Liver (tissue), 9 donors: ENCODE measurements around the gene STAMBPL1. TPM values are rescaled to one million over a fixed set of nuclear protein-coding genes. Genes with fewer than 3 reads are reported as not detected.
"Not testable (repeated sequence)": the region's sequence is repeated elsewhere in the genome, so short reads cannot be mapped to it uniquely, and the experiment has no call there.

Experiments used
- DNase-seq: peaks from one replicate; pipeline ENCODE4 v3.0.0-alpha.2; 2017; ENCODE audit warnings: low spot score
- H3K27ac ChIP-seq, 2 donors: one replicate each; pipeline ENCODE4 v1.7.0; 2013; ENCODE audit warnings: inconsistent platforms in 2 of 2, low read length in 2 of 2, control low read depth in 1 of 2, low read depth in 1 of 2, mild to moderate bottlenecking in 1 of 2
- H3K27me3 ChIP-seq, 4 donors: one replicate each; pipeline versions ENCODE4 v1.6.1 to v1.7.0; 2013; ENCODE audit warnings: low read length in 3 of 4, inconsistent platforms in 1 of 4, mild to moderate bottlenecking in 1 of 4, moderate library complexity in 1 of 4; ENCODE audit not compliant: control insufficient read depth in 4 of 4, insufficient read depth in 4 of 4
- H3K36me3 ChIP-seq, 4 donors: one replicate each; pipeline versions ENCODE4 v1.6.1 to v1.7.0; 2013; ENCODE audit warnings: low read length in 3 of 4, mild to moderate bottlenecking in 3 of 4, low read depth in 1 of 4, moderate library complexity in 1 of 4; ENCODE audit not compliant: control insufficient read depth in 4 of 4, insufficient read depth in 3 of 4
- H3K4me1 ChIP-seq, 4 donors: one replicate each; pipeline versions ENCODE4 v1.6.1 to v1.7.0; 2013; ENCODE audit warnings: low read length in 3 of 4, mild to moderate bottlenecking in 3 of 4, moderate library complexity in 1 of 4; ENCODE audit not compliant: control insufficient read depth in 4 of 4, insufficient read depth in 4 of 4
- H3K4me3 ChIP-seq, 3 donors: one replicate each; pipeline versions ENCODE4 v1.6.1 to v1.7.0; 2013; ENCODE audit warnings: low read length in 3 of 3, control low read depth in 1 of 3, low read depth in 1 of 3, mild to moderate bottlenecking in 1 of 3
- H3K9ac ChIP-seq, 2 donors: one replicate each; pipeline ENCODE4 v1.7.0; 2013; ENCODE audit warnings: low read length in 2 of 2, mild to moderate bottlenecking in 2 of 2, moderate library complexity in 2 of 2, control low read depth in 1 of 2, low read depth in 1 of 2
- H3K9me3 ChIP-seq, 4 donors: one replicate each; pipeline versions ENCODE4 v1.6.1 to v1.7.0; 2013; ENCODE audit warnings: low read length in 3 of 4; ENCODE audit not compliant: control insufficient read depth in 4 of 4
- ATF3 ChIP-seq: IDR thresholded peaks from 2 replicates; pipeline ENCODE4 v1.6.1; 2016; ENCODE audit warnings: antibody characterized with exemption
- EGR1 ChIP-seq, 2 donors: IDR thresholded peaks; 2 replicates each; pipeline ENCODE4 v1.6.1; 2016 to 2018; ENCODE audit warnings: antibody characterized with exemption in 2 of 2, low read depth in 2 of 2
- FOXA1 ChIP-seq: IDR thresholded peaks from 2 replicates; pipeline ENCODE4 v1.6.1; 2016; ENCODE audit warnings: antibody characterized with exemption
- FOXA2 ChIP-seq: IDR thresholded peaks from 2 replicates; pipeline ENCODE4 v1.6.1; 2016; ENCODE audit warnings: antibody characterized with exemption
- GABPA ChIP-seq, 2 donors: IDR thresholded peaks in 1 of 2; conservative IDR thresholded peaks in 1 of 2; 2 replicates each; pipeline ENCODE4 v1.6.1; 2016; ENCODE audit warnings: antibody characterized with exemption in 2 of 2, mild to moderate bottlenecking in 1 of 2, moderate library complexity in 1 of 2
- HNF4A ChIP-seq, 2 donors: conservative IDR thresholded peaks; 2 replicates each; pipeline ENCODE4 v1.6.1; 2016; ENCODE audit warnings: antibody characterized with exemption in 2 of 2, mild to moderate bottlenecking in 2 of 2
- HNF4G ChIP-seq: IDR thresholded peaks from 2 replicates; pipeline ENCODE4 v1.6.1; 2016; ENCODE audit warnings: antibody characterized with exemption
- JUND ChIP-seq, 2 donors: IDR thresholded peaks; 2 replicates each; pipeline ENCODE4 v1.6.1; 2016; ENCODE audit warnings: antibody characterized with exemption in 2 of 2
- NR2F2 ChIP-seq: IDR thresholded peaks from 2 replicates; pipeline ENCODE4 v1.6.1; 2016; ENCODE audit warnings: antibody characterized with exemption
- RAD21 ChIP-seq, 2 donors: IDR thresholded peaks; 2 replicates each; pipeline ENCODE4 v1.6.1; 2016; ENCODE audit warnings: antibody characterized with exemption in 2 of 2, mild to moderate bottlenecking in 2 of 2
- REST ChIP-seq: IDR thresholded peaks from 2 replicates; pipeline ENCODE4 v1.6.1; 2016; ENCODE audit warnings: antibody characterized with exemption, mild to moderate bottlenecking
- RXRA ChIP-seq, 2 donors: IDR thresholded peaks; 2 replicates each; pipeline ENCODE4 v1.6.1; 2017 to 2018; ENCODE audit warnings: antibody characterized with exemption in 2 of 2, mild to moderate bottlenecking in 1 of 2
- SP1 ChIP-seq: IDR thresholded peaks from 2 replicates; pipeline ENCODE4 v1.6.1; 2018; ENCODE audit warnings: antibody characterized with exemption, mild to moderate bottlenecking
- TAF1 ChIP-seq: conservative IDR thresholded peaks from 2 replicates; pipeline ENCODE4 v1.6.1; 2016; ENCODE audit warnings: antibody characterized with exemption, mild to moderate bottlenecking
- YY1 ChIP-seq: IDR thresholded peaks from 2 replicates; pipeline ENCODE4 v1.6.1; 2016; ENCODE audit warnings: antibody characterized with exemption, mild to moderate bottlenecking
- WGBS: extraction: QIAGEN DNeasy Blood & Tissue Kit; methylation state at CpG from one replicate; pipeline ENCODE4 v1.1.7; 2013; 5-methylcytosine and 5-hydroxymethylcytosine counted together
- polyA plus RNA-seq, 2 donors: library from polyadenylated mRNA; stranded (reverse) in 1 of 2; unstranded in 1 of 2; fragments of 200-250 nt in 1 of 2; fragments of >200 nt in 1 of 2; fragmentation: Nextera tagmentation in 1 of 2; extraction: Ambion mirVana in 1 of 2; gene quantifications; one replicate each; pipeline versions ENCODE4 v1.2.1 to v1.2.3, GENCODE V29; 2013 to 2015
- total RNA-seq, 2 donors: library from RNA; depleted of rRNA; stranded (reverse); fragments of >200 nt; gene quantifications; one replicate each; pipeline ENCODE4 v1.2.3, GENCODE V29; 2014
- donor health status: healthy.
- donor health status: healthy.
- donor health status: healthy.
- donor health status: healthy.
- donor health status: healthy.

Gene STAMBPL1
- total and polyA plus RNA-seq, 4 donors, result 1.3 to 8.0 (median 3.7) TPM

- TF ChIP-seq RXRA (IDR thresholded peaks at IDR 0.05) (no peak), FOXA2 (no peak), REST (no peak)
- Histone ChIP-seq H3K27ac (no peak overlapping the region), H3K4me1 (peaks cover 0 to 7% (median 5%) of the 10 kb centered on the region in 4 donors), H3K4me3 (no peak overlapping the region), H3K9me3 (no peaks in the 10 kb centered on the region), H3K9ac (no peak overlapping the region), H3K36me3 (no peaks in the 10 kb centered on the region), H3K27me3 (no peaks in the 10 kb centered on the region)
- DNase-seq, result no peak
- 79% methylated on average over 2 of the region's 2 CpGs for WGBS
These were observed 48.2 kb downstream of the STAMBPL1 start for GRCh38 chr10:88928254-88928653.

- WGBS, result 86% methylated on average over 1 of the region's 1 CpG
These were observed 51.5 kb downstream of the STAMBPL1 start for GRCh38 chr10:88931548-88931947.

GRCh38 chr10:88932029-88932428, 52.0 kb downstream of the STAMBPL1 start:
- H3K9me3 ChIP-seq, DNase-seq, H3K9ac ChIP-seq, H3K36me3 ChIP-seq, H3K27ac ChIP-seq, H3K4me3 ChIP-seq, H3K27me3 ChIP-seq: not testable (repeated sequence)
- WGBS, result 92% methylated on average over 5 of the region's 5 CpGs
- H3K4me1 ChIP-seq, result peaks cover 3 to 13% (median 8%) of the 10 kb centered on the region in 4 donors

More at GRCh38 chr10:88931548-88931947, 51.5 kb downstream of the STAMBPL1 start:
- Histone ChIP-seq H3K4me3 (no peak overlapping the region), H3K4me1 (peaks cover 3 to 15% (median 10%) of the 10 kb centered on the region in 4 donors), H3K9ac (no peak overlapping the region), H3K36me3 (no peaks in the 10 kb centered on the region), H3K27ac (no peak overlapping the region), H3K27me3 (no peaks in the 10 kb centered on the region), H3K9me3 (no peaks in the 10 kb centered on the region)
- TF ChIP-seq HNF4G (no peak), GABPA (IDR thresholded peaks at IDR 0.05 in 1 of 2, conservative IDR thresholded peaks at IDR 0.05 in 1 of 2) (no peak), YY1 (no peak), SP1 (no peak), TAF1 (no peak), JUND (IDR thresholded peaks at IDR 0.05) (no peak), ATF3 (no peak), EGR1 (IDR thresholded peaks at IDR 0.05; ENCODE audit: low read depth in 2 of 2) (no peak), FOXA1 (no peak), NR2F2 (no peak), RAD21 (IDR thresholded peaks at IDR 0.05) (no peak), HNF4A (conservative IDR thresholded peaks at IDR 0.05) (no peak)
- DNase-seq, result no peak
